GM18867 (cell line): Measurements from ENCODE around the gene C19orf81.

Source experiments
- ATAC-seq: cut with Tn5 transposase; IDR thresholded peaks from one replicate; pipeline ENCODE4 v1.9.1; 2021; ENCODE audit warnings: mild to moderate bottlenecking, moderate library complexity; ENCODE audit not compliant: unreplicated experiment

C19orf81 gene

GRCh38 chr19:50657712-50658440, 8.6 kb downstream of the C19orf81 start:
- ATAC-seq: peak; percentile 57

GRCh38 chr19:50658441-50659317, 9.4 kb downstream of the C19orf81 start:
- no peak for ATAC-seq

- ATAC-seq: no peak
Observed at GRCh38 chr19:50659318-50660087, 10.3 kb downstream of the C19orf81 start.

- ATAC-seq: no peak
Observed at GRCh38 chr19:50660088-50660366, 10.8 kb downstream of the C19orf81 start.

GRCh38 chr19:50661023-50661422, 11.8 kb downstream of the C19orf81 start:
- no peak for ATAC-seq

- no peak for ATAC-seq
Observed at GRCh38 chr19:50661766-50662650, 12.8 kb downstream of the C19orf81 start.

- ATAC-seq: no peak
Observed at GRCh38 chr19:50662651-50663481, 13.6 kb downstream of the C19orf81 start.

- ATAC-seq: no peak
Observed at GRCh38 chr19:50663482-50663790, 14.2 kb downstream of the C19orf81 start.

- ATAC-seq: no peak
Observed at GRCh38 chr19:50664204-50664603, 15.0 kb downstream of the C19orf81 start.

- ATAC-seq: no peak
Observed at GRCh38 chr19:50666346-50667176, 17.3 kb downstream of the C19orf81 start.

GRCh38 chr19:50667177-50667758, 18.0 kb downstream of the C19orf81 start:
- ATAC-seq: no peak

- ATAC-seq: no peak
Observed at GRCh38 chr19:50667759-50668231, 18.6 kb downstream of the C19orf81 start.

GRCh38 chr19:50668416-50668815, 19.2 kb downstream of the C19orf81 start:
- ATAC-seq: no peak

GRCh38 chr19:50668879-50669278, 19.6 kb downstream of the C19orf81 start:
- no peak for ATAC-seq

GRCh38 chr19:50669302-50670101, 20.3 kb downstream of the C19orf81 start:
- ATAC-seq: no peak

GRCh38 chr19:50670102-50670380, 20.8 kb downstream of the C19orf81 start:
- ATAC-seq: no peak

GRCh38 chr19:50673118-50673517, 23.9 kb downstream of the C19orf81 start:
- no peak for ATAC-seq

- ATAC-seq: no peak
Observed at GRCh38 chr19:50676625-50677197, 27.5 kb downstream of the C19orf81 start.
